Ecto neural progenitor cell (in vitro differentiated cells): ENCODE measurements around the gene CTNNB1.
"Not testable (repeated sequence)": the region's sequence is repeated elsewhere in the genome, so short reads cannot be mapped to it uniquely, and the experiment has no call there.

Experiments used
- DNase-seq: peaks from one replicate; pipeline ENCODE4 v3.0.0-alpha.2; 2018; ENCODE audit warnings: low spot score

The CTNNB1 gene

DNA sequence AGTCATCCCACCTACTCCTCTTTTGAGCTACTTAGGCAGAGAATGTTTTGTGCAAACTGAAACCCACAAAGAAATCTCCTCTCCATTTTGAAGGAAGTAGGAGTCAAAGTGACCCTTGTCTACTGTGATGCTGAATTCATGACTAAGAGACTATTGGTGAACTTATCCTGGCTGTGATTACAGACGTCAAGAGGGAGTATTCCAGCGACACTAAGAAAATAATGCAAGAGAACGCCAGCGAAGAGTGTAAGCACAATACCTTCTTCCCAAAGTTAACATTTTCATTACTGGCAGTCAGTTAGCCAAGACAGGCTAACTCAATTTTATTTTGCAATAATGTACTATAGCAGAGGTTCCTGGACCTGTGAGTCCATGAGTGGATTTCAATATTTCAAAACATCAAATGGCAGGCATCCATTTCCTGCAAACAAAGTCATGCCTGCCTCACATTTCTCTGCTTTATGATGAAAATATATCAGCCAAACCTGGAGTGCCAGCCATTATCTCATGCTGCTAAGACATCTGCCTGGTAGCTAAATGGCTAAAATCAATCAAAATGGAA is 59.0 kb downstream of the CTNNB1 start:
- DNase-seq = no peak

DNA sequence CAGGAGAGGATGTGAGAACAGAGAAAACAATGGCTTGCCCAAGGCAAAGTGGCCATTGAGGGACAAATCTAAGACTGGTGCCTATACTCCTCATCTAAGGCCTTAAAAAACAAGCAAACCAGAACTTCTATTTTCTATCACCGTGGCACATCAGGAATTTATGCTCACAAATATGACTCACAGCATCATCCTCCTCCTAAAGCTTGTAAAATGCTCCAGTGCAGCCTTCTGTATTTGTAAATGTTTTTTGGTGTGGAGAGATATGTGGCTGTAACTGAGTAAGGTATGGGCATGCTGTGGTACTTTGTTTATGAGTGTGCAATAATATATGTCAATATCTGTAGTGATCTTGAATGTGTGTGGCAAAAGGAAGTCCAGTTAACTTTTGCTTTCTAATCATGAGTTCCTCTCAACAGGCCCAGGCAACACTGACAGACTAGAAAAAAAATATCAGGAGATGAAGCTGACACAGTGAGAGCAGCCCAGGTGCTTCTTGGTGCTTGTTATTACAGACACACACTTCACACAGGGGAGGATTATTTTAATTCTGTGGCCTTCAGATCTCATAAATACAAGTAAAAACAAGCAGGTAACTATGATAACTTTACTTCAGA is 60.3 kb downstream of the CTNNB1 start:
- no peak for DNase-seq

DNA sequence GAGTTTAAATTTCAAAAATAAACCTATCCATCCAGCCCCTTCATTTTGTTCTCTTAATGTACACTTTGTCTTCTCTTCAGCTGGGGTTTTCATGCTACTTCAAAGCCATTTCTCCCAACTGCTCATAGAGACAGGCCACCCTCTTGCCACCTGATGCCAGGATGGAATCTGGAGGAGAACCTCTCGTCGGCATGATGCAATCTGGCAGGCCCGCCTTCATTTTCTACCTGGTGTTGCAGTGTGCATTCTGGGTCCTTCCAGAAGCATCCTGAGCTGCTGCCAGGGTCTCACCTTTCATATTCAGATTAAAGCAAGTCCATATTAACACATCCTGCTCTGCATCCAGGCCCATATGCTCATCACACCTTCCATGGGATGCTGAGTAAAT is 60.8 kb downstream of the CTNNB1 start:
- DNase-seq = no peak

DNA sequence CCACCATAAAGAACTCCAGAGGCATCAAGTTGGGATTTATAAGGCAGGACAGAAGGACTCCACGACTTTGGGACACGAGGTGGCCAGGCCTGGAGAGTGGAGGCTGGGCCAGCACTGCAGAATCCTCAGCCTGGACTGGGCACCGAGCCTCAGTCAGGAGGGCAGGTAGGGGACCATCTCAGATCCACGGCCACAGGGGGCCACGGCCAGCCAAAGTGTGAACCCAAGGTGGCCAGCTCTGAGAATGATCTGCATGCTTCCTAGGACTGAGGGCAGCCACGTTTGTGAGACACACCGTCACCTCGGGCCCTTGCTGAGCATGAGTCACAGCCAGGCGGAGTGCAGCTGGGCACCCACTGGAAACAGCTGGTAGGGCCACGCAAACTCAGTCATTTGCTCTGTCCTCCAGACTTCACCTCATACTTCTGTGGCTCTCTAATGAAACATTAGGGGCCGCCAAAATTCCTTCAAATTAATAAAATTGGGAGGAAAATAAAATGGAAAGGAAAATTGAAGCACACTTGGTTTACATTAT is 65.8 kb downstream of the CTNNB1 start:
- no peak for DNase-seq

DNA sequence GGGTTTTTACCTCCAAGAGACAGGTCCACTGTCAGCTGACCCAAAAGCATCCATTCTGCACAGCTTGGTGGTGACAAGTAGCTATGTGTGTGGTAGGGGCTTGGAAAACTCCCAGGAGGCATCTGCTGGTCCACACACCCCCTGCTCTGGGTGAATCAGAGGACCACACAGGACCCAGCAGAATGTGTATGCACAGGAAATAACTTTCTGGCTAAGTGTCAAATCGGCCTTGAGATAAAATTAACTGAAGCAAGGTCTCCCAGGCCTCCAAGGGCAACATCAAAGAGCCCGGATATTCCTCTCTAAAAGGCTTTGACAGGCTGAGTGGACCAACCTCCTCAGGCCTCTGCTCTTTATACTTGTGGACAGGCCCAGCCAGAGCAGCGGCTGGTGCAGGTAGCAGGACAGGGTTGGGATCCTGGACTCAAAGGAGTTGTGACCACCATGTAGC is 66.5 kb downstream of the CTNNB1 start:
- no peak for DNase-seq

DNA sequence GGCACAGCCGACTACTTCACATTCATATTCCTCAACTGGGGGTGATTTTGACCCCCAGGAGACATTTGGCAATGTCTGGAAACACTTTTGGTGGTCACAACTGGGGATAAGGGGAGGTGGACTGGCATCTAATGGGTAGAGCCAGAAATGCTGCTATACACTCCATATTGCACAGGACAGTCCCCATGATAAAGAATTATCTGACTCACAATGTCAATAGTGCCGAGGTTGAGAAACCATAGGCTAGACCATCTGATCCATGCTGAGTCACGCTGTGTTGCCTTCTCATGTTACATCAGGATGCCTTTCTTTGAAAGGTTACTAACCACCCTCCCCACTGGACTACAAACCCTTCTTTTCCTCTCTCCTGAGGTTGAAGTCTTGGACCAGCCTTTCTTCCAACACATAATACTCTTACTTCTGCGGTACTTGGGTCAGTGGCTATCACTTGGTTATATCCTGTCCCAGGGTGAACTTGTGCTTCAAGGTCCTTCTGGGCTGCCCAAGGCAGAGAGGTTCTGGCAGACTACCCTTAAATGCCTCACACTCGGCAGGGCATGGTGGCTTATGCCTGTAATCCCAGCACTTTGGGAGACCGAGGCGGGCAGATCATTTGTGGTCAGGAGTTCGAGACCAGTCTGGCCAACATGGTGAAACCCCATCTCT is 68.8 kb downstream of the CTNNB1 start:
- DNase-seq = no peak

DNA sequence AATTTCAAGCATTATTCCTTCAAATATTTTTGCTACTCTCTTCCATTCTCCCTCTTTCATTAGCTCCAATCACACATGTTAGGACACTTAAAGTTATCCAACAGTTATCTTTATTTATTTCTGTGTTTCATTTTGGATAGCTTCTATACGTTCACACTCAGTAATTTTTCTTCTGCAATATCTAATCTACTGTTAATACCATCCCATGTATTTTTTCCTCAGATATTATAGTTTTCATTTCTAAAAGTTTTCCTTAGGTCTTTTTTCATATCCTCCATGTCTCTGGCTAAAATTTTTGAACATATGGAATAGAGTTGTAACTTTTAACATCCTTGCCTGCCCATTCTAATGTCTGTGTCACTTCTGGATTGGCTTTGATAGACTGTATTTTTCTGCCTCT is 73.4 kb downstream of the CTNNB1 start:
- no peak for DNase-seq

DNA sequence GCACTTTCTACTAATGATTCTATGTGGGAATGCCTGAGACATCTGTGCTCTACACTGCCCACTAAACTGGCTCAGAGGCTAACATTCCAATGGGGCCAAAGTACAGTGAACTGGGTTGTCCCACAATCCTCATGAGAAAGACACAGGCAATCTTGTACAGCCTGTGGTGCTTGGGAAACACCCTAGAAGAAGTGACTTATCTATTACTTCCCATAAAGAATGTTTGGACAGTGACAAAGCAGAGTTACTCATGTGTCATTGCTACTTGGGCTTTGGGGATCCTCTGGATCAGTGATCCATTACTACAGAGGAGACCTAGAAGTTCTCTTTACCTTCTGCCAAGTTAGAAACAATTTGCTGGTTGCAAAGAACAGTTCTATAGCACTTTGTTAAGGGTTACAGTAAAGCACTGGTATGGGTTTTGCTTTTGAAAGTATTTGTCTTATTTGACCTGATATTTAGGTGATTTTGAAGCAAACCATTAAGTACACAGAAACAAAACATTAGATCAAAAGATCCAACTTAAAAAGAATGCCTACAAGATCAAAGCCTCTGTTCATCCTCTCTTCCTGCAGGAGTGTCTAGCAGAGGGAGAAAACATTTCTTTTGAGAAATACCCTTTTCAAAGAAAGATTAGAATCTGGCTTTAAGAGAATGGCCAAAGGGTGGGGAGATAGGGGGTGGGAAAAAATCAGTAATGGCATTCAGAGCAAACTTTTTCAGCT is 75.8 kb downstream of the CTNNB1 start:
- no peak for DNase-seq

DNA sequence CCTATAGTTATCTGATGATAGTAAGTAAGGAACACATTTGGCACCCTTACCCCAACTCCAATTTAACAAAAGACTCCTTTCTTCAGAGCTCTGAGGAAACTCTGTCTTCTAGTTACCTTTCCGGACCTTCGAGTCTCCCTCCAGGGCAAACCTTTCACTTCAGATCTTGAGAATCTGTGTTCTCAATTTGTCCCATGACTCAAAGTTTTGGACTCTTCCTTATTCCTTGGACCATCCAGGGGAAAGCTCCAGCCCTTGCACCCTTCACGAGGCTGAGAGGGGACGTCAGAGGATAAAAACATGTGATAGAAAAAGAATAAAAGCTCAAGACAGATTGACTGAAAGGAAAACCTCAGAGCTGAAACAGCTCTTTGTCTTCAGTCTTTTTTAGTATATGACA is 76.9 kb downstream of the CTNNB1 start:
- DNase-seq = no peak

DNA sequence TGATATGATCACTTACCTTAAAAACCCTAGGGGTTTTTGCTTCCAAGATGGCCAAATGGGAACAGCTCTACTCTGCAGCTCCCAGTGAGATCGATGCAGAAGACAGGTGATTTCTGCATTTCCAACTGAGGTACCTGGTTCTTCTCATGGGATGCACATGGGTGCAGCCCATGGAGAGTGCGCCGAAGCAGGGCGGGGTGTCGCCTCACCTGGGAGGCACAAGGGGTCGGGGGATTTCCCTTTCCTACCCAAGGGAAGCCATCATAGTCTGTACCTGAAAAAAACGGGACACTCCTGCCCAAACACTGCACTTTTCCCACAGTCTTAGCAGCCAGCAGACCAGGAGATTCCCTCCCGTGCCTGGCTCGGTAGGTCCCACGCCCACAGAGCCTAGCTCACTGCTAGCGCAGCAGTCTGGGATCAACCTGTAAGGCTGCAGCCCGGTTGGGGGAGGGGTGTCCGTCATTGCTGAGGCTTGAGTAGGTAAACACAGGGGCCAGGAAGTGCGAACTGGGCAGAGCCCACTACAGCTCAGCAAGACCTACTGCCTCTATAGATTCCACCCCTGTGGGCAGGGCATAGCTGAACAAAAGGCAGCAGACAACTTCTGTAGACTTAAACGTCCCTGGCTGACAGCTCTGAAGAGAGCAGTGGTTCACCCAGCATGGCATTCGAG is 78.6 kb downstream of the CTNNB1 start:
- no peak for DNase-seq

DNA sequence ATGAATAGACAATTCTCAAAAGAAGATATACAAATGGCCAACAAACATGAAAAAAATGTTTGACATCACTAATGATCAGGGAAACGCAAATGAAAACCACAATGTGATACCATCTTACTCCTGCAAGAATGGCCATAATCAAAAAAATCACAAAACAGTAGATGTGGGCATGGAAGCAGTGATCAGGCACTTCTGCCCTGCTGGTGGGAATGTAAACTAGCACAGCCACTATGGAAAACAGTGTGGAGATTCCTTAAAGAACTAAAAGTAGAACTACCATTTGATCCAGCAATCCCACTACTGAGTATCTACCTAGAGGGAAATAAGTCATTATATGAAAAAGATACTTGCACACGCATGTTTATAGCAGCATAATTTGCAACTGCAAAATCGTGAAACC is 85.6 kb downstream of the CTNNB1 start:
- DNase-seq = not testable (repeated sequence)

DNA sequence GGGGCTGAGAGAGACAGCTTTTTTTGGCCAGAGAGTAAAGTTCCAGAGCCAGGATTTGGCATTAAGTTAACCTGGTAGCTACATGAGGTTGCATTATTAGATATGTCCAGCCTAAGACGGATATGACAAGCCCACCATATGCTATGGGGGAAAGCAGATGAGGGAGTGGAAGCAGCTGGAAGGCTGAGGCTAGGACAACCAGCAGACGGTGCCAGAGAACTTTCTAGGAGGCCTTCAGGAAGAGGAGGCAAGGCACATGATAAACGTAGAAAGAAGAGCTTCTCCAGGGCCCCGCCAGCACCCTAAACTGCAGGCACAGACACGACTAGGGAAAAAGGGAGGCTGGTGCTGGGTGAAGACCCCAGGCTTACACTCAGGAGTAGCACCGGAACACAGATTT is 87.0 kb downstream of the CTNNB1 start:
- no peak for DNase-seq

DNA sequence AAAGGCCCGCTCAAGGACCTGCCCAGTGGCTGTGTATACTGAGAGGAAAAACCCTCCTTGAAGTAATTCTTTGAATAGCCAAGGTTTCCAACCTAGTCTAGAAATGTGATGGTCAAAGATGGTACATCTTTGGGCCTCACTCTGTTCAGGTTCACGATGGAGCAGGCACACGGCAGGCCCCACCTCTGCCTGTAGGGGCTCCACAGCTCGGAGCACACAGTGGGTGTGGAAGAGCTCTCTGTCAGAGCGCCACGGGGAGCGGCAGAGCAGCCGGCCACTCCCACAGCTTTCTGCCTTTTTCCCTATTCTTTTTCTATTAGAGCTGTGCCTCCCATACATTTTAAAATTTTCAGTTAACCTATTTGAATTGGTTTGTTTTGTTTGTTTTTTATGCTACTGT is 89.5 kb downstream of the CTNNB1 start:
- DNase-seq = no peak
